ELR (cell line): Measurements from ENCODE around the gene PGBD1.
"Not testable (repeated sequence)": the region's sequence is repeated elsewhere in the genome, so short reads cannot be mapped to it uniquely, and the experiment has no call there.

Experiments used
- DNase-seq: peaks from one replicate; pipeline ENCODE4 v3.0.0-alpha.2; 2015; ENCODE audit warnings: low read depth

The PGBD1 gene

GRCh38 chr6:28274888-28275287 is 6.5 kb upstream of the PGBD1 start:
- no peak for DNase-seq

GRCh38 chr6:28277746-28278145 is 3.6 kb upstream of the PGBD1 start:
- DNase-seq: no peak

GRCh38 chr6:28280595-28281287 is 631 bp upstream of the PGBD1 start:
- no peak for DNase-seq

- peak; percentile 15 for DNase-seq
Measured at GRCh38 chr6:28282926-28283325, 1.6 kb downstream of the PGBD1 start.

- DNase-seq: no peak
Measured at GRCh38 chr6:28291573-28291972, 10.2 kb downstream of the PGBD1 start.

- DNase-seq: no peak
Measured at GRCh38 chr6:28295326-28295725, 14.0 kb downstream of the PGBD1 start.

GRCh38 chr6:28296520-28297060 is 15.2 kb downstream of the PGBD1 start:
- no peak for DNase-seq

GRCh38 chr6:28303570-28303969 is 22.2 kb downstream of the PGBD1 start:
- DNase-seq: no peak

- not testable (repeated sequence) for DNase-seq
Measured at GRCh38 chr6:28306363-28306762, 25.0 kb downstream of the PGBD1 start.

GRCh38 chr6:28311139-28311823 is 29.9 kb downstream of the PGBD1 start:
- no peak for DNase-seq

- no peak for DNase-seq
Measured at GRCh38 chr6:28312939-28313338, 31.6 kb downstream of the PGBD1 start.

GRCh38 chr6:28315628-28316027 is 34.3 kb downstream of the PGBD1 start:
- peak; percentile 28 for DNase-seq

GRCh38 chr6:28317866-28318265 is 36.5 kb downstream of the PGBD1 start:
- DNase-seq: peak; percentile 57

GRCh38 chr6:28322661-28323060 is 41.3 kb downstream of the PGBD1 start:
- DNase-seq: no peak

GRCh38 chr6:28323813-28324424 is 42.5 kb downstream of the PGBD1 start:
- DNase-seq: no peak

GRCh38 chr6:28326371-28326948 is 45.1 kb downstream of the PGBD1 start:
- no peak for DNase-seq

- no peak for DNase-seq
Measured at GRCh38 chr6:28330041-28330440, 48.7 kb downstream of the PGBD1 start.

GRCh38 chr6:28333047-28333446 is 51.7 kb downstream of the PGBD1 start:
- no peak for DNase-seq

- DNase-seq: no peak
Measured at GRCh38 chr6:28333599-28334018, 52.2 kb downstream of the PGBD1 start.

GRCh38 chr6:28334286-28335039 is 53.1 kb downstream of the PGBD1 start:
- no peak for DNase-seq

- DNase-seq: no peak
Measured at GRCh38 chr6:28335040-28335563, 53.7 kb downstream of the PGBD1 start.
